OCI-LY3 (cell line): ENCODE data around the gene ZBTB8A.
A peak's percentile ranks its signal among the peaks of the same experiment; 100 is the strongest.

Source experiments
- H2AFZ ChIP-seq: fragments of 200-600, 300-600 bp; shearing (Covaris generic); 2 replicates; pipeline ENCODE4 v1.6.0; 2014; ENCODE audit warnings: antibody characterized with exemption, low read depth, low read length
- H3K27ac ChIP-seq: fragments of 200-600, 300-600 bp; sonication (generic); 2 replicates; pipeline ENCODE4 v1.5.1; 2014; ENCODE audit warnings: mild to moderate bottlenecking, low read length, moderate library complexity, mixed read lengths
- H3K27me3 ChIP-seq: fragments of 200-600, 300-600 bp; sonication (generic); 2 replicates; pipeline ENCODE4 v1.6.1; 2014; ENCODE audit warnings: low read depth, low read length, mixed read lengths
- H3K36me3 ChIP-seq: fragments of 200-600, 300-600 bp; sonication (generic); replicated peaks from 2 replicates; pipeline ENCODE3; 2014; ENCODE audit warnings: low read depth, low read length, mixed read lengths
- H3K4me1 ChIP-seq: fragments of 300-600, 200-600 bp; sonication (generic); 2 replicates; pipeline ENCODE4 v1.6.1; 2014; ENCODE audit warnings: low read length, mixed read lengths
- H3K4me2 ChIP-seq: fragments of 200-600, 300-600 bp; sonication (generic); 2 replicates; pipeline ENCODE4 v1.6.1; 2014; ENCODE audit warnings: low read length, mixed read lengths
- H3K4me3 ChIP-seq: fragments of 300-600, 200-600 bp; sonication (generic); 2 replicates; pipeline ENCODE4 v1.5.1; 2014; ENCODE audit warnings: antibody characterized with exemption, mild to moderate bottlenecking, low read length, moderate library complexity
- H3K79me2 ChIP-seq: fragments of 300-600, 200-600 bp; shearing (Covaris generic); 2 replicates; pipeline ENCODE4 v1.6.1; 2014; ENCODE audit warnings: mild to moderate bottlenecking, low read length, mixed read lengths
- H3K9ac ChIP-seq: fragments of 300-600, 200-600 bp; shearing (Covaris generic); 2 replicates; pipeline ENCODE4 v1.6.0; 2014; ENCODE audit warnings: mild to moderate bottlenecking, low read length, moderate library complexity
- H3K9me3 ChIP-seq: fragments of 200-600, 300-600 bp; shearing (Covaris generic); 2 replicates; pipeline ENCODE4 v1.6.1; 2014; ENCODE audit warnings: low read length, mixed read lengths; ENCODE audit not compliant: insufficient read depth
- H4K20me1 ChIP-seq: fragments of 200-600, 300-600 bp; sonication (generic); 2 replicates; pipeline ENCODE4 v1.6.1; 2016; ENCODE audit warnings: low read length, mixed read lengths; ENCODE audit not compliant: insufficient read depth
- CTCF ChIP-seq: fragments of 200-600, 300-600 bp; sonication (generic); IDR thresholded peaks from 2 replicates; pipeline ENCODE4 v1.5.1; 2014; ENCODE audit warnings: antibody characterized with exemption, low read length, low read depth
- EZH2phosphoT487 ChIP-seq: fragments of 200-600 bp; shearing (Covaris generic); IDR thresholded peaks from 2 replicates; pipeline ENCODE4 v1.6.1; 2018; ENCODE audit warnings: antibody characterized with exemption, mixed run types, low read depth

ZBTB8A gene

GRCh38 chr1:32494711-32495337 lies 44.4 kb upstream of the ZBTB8A start:
- Histone ChIP-seq H3K9me3 (no peaks in the 10 kb centered on the region), H3K9ac (no peak overlapping the region), H3K4me1 (no peaks in the 10 kb centered on the region; the same call in 1 of the 2 replicates), H3K79me2 (no peaks in the 10 kb centered on the region), H3K27me3 (no peaks in the 10 kb centered on the region), H3K4me2 (no peak overlapping the region), H3K4me3 (no peak overlapping the region), H3K27ac (no peak overlapping the region), H2AFZ (no peak overlapping the region), H4K20me1 (no peaks in the 10 kb centered on the region), H3K36me3 (no peaks in the 10 kb centered on the region)
- TF ChIP-seq CTCF (no peak), EZH2phosphoT487 (no peak)

DNA sequence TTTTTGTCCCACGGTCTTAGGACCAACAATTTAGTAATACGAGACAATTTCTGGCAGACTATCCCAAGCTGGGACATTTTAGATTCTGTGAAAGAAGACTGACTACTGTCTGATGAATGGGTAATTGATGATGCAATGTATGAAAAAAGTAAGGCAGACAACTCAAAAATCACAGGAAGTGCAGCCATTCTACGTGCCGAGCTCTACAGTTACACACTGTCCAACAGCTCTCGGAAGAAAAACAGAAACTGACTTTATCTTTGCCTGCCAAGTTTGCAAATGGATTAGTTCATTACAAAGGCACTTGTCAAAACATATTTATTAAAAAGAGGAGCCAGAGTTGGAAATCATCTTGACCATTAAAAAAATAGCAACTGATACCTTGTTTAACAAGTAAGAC lies 43.1 kb upstream of the ZBTB8A start:
- Histone ChIP-seq H3K9me3 (no peaks in the 10 kb centered on the region), H3K79me2 (no peaks in the 10 kb centered on the region), H3K36me3 (no peaks in the 10 kb centered on the region), H2AFZ (peak overlapping the region; percentile 94), H3K4me3 (peak overlapping the region; percentile 69), H3K4me1 (no peaks in the 10 kb centered on the region; the same call in none of the 2 replicates), H3K9ac (peak overlapping the region; percentile 49), H3K4me2 (peak overlapping the region; percentile 55), H3K27me3 (no peaks in the 10 kb centered on the region), H4K20me1 (no peaks in the 10 kb centered on the region), H3K27ac (no peak overlapping the region)
- TF ChIP-seq EZH2phosphoT487 (no peak), CTCF (no peak)

DNA sequence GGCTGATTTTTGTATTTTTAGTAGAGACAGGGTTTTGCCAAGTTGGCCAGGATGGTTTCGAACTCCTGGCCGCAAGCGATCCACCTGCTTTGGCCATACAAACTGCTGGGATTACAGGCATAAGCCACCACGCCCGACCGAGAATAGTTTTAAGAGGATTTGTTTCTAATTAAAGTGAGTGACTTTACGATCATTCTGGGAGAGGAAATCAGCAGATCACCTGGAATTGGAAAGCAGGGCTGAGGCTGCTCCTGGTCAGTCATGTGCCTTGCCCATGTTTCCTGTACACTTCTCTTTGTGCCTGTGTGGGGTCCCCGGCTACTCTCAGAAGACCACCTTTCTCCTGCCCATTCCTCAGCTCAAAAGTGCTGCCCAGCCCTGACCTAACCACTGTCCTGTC lies 40.5 kb upstream of the ZBTB8A start:
- H3K27me3 ChIP-seq = no peaks in the 10 kb centered on the region
- H3K79me2 ChIP-seq = no peaks in the 10 kb centered on the region
- no peaks in the 10 kb centered on the region; the same call in none of the 2 replicates for H3K4me1 ChIP-seq
- H3K4me3 ChIP-seq = no peak overlapping the region
- TF ChIP-seq CTCF = no peak
- TF ChIP-seq EZH2phosphoT487 = no peak
- no peak overlapping the region for H3K9ac ChIP-seq
- H3K9me3 ChIP-seq = no peaks in the 10 kb centered on the region
- no peak overlapping the region for H3K4me2 ChIP-seq
- H3K36me3 ChIP-seq = no peaks in the 10 kb centered on the region
- H3K27ac ChIP-seq = no peak overlapping the region
- H2AFZ ChIP-seq = no peak overlapping the region
- no peaks in the 10 kb centered on the region for H4K20me1 ChIP-seq

DNA sequence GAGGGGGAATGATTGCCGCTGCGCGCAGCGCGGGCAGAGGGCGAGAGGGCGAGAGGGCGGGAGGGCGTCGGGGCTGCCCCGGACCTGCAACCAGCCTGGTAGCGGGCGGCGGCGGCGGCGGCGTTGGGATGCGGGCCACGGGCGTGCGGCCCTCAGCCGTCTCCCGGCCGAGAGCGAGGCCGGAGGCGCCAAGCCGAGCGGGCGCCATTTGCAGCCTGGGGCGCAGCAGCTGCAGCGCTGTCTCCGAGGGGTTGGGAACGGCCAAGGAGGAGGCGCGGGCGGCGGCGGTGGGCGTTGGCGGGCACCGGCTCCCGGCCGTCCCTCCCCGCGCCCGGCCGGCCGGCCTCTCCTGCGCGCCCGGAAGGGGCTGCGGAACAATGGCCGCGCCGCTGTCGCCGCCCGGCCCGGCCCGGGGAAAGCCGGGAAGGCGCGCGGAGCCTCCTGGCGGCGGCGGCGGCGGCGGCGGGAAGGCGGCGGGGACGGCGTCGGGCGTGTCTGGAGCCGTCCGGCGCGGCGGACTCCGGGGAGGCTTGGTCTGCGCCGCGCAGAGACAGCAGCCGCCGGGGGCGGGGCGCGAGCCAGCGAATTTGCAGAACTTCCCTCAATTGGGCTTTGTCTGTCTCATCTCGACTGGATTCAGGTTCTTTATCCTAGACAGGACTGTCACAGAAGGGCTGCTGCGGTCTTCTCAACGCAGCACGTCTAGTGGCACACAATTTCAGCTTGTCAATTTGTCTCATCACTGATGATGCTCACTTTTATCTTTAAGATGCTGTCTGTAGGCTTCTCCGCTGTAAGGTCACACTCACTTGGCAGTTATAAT lies 38.6 kb upstream of the ZBTB8A start:
- no peaks in the 10 kb centered on the region for H3K27me3 ChIP-seq
- H3K9me3 ChIP-seq = no peaks in the 10 kb centered on the region
- H3K79me2 ChIP-seq = no peaks in the 10 kb centered on the region
- peak overlapping the region; percentile 96 for H2AFZ ChIP-seq
- H3K4me2 ChIP-seq = peak overlapping the region; percentile 78
- no peaks in the 10 kb centered on the region for H3K36me3 ChIP-seq
- H3K27ac ChIP-seq = no peak overlapping the region
- no peaks in the 10 kb centered on the region; the same call in none of the 2 replicates for H3K4me1 ChIP-seq
- TF ChIP-seq EZH2phosphoT487 = no peak
- TF ChIP-seq CTCF = no peak
- peak overlapping the region; percentile 61 for H3K9ac ChIP-seq
- H3K4me3 ChIP-seq = peak overlapping the region; percentile 86
- no peaks in the 10 kb centered on the region for H4K20me1 ChIP-seq
